K562 treated with DMSO at 1 percent for 12 hours (cell line): ENCODE measurements around the gene TPPP. TPM values are rescaled to one million over a fixed set of nuclear protein-coding genes. Genes with fewer than 3 reads are reported as not detected.

ENCODE experiments used
- total RNA-seq: library from RNA; unstranded; fragments of 300-600 nt; gene quantifications from 2 replicates; pipeline ENCODE4 v1.2.3, GENCODE V29; 2022; ENCODE audit not compliant: insufficient read depth

Gene TPPP
- total RNA-seq = 0.31 TPM in 1 of 2 replicates, not detected in the other

GRCh38 chr5:693271-694041 lies at the start of gene TPPP:
TSS of gene TPPP (minus strand) at chr5:693352. CDS start at chr5:678060, 15,292 bp downstream.

GRCh38 chr5:611731-612486 lies 81.2 kb downstream of the TPPP start, which contains the start of gene CEP72:
TSS of gene CEP72 (plus strand) at chr5:612340. CDS start at chr5:612362, 22 bp downstream.

Other genes starting within 250 kb of the TPPP start
- gene SLC9A3, start 168.9 kb downstream of the TPPP start, total RNA-seq = 3.0 and 4.5 TPM in 2 replicates
- gene CEP72, start 81.0 kb downstream of the TPPP start, total RNA-seq = 6.4 and 15.0 TPM in 2 replicates
- not detected in 2 replicates for gene ZDHHC11B, start 91.4 kb upstream of the TPPP start, total RNA-seq
- 2.6 TPM in 1 of 2 replicates, not detected in the other for gene ZDHHC11, start 157.6 kb upstream of the TPPP start, total RNA-seq
- 24.6 and 30.9 TPM in 2 replicates for gene BRD9, start 199.4 kb upstream of the TPPP start, total RNA-seq
- gene TRIP13, start 199.5 kb upstream of the TPPP start, total RNA-seq = 25.6 and 28.4 TPM in 2 replicates